HG03135 (cell line): ENCODE results near the gene TMEM37.

Experiments
- ATAC-seq: cut with Tn5 transposase; IDR thresholded peaks from one replicate; pipeline ENCODE4 v1.9.1; 2021; ENCODE audit warnings: mild to moderate bottlenecking, moderate library complexity; ENCODE audit not compliant: unreplicated experiment

TMEM37 gene

GRCh38 chr2:119475857-119476244 lies 44.2 kb downstream of the TMEM37 start:
- ATAC-seq, result no peak

DNA sequence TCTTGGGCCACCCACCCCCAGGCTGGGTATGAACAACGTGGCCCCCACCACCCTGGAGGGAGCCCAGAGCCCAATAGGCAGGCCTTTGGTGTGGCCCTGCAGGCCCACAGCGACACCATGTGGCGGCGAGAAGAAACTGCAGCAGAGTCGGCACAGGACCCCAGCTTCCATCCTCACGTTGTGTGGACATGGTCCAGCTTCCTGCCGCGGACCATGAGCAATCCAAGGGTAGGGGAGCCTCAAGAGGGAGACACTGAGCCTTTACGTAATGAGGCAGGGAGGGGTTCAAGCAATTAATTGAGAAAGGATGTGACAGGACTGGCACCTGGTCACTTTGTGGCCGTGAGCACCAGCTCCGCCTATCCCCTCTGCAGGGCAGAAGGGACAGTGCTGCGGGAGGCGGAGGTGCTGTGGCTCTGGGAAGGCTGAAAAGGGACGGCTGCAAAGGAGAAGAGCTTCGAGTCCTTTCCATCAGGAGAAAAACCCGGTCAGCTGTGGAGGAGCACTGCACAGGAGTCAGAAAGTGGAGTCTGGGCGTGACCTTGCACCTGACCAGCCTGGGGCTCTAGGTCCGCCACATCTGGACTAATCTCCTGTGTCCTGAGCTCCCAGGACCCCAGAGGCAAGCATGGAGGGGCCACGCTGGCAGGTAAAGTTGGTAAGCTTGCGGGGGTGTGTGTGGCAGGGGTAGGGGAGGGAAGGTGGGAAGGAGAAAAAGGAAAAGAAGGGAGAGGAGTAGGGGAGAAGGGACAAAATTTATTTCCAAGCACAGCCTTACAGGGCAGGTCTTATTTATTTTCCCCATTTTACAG lies 44.9 kb downstream of the TMEM37 start:
- ATAC-seq, result no peak

DNA sequence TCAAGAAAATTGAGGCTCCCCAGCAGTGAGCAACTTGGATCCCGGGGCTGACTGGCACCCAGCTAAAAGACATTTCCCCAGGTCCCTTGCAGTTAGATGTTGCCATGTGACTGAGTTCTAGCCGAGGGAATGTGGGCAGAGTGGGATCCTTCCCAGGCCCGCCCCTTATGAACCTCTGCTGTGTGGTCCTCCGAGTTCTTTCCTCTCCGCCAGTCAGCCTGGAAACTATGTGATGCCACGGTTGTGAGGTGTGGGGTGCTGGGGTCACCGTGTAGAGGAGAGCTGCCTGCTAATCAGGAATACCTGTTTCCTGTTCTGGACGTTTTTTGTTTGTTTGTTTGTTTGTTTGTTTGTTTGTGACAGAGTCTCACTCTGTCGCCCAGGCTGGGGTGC lies 45.5 kb downstream of the TMEM37 start:
- ATAC-seq, result no peak

GRCh38 chr2:119478188-119478977 lies 46.7 kb downstream of the TMEM37 start:
- ATAC-seq, result no peak

DNA sequence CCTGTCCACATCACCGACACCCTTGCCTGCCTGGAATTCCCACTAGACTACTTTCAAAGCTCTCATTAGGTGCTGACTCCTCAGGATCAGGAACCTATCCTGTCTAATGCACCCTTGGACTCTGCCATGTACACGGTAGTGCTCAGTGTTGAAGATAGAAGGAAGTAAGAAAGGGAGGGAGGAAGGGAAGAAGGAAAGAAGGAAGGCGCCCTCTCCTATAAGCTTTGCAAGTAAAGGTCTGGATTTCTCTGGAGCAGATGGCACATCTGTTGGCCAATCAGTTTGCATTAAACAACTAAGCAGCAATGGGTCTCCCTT lies 47.3 kb downstream of the TMEM37 start:
- ATAC-seq, result no peak

DNA sequence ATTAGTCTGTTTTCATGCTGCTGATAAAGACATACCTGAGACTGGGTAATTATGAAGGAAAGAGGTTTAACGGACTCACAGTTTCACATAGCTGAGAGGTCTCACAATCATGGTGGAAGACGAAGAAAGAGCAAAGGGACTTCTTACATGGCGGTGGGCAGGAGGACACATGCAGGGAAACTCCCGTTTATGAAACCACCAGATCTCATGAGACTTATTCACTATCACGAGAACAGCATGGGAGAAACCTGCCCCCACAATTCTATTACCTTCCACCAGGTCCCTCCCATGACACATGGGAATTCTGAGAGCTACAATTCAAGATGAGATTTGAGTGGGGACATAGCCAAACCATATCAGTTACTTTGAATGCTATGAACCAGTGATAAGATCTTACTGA lies 48.5 kb downstream of the TMEM37 start:
- no peak for ATAC-seq

DNA sequence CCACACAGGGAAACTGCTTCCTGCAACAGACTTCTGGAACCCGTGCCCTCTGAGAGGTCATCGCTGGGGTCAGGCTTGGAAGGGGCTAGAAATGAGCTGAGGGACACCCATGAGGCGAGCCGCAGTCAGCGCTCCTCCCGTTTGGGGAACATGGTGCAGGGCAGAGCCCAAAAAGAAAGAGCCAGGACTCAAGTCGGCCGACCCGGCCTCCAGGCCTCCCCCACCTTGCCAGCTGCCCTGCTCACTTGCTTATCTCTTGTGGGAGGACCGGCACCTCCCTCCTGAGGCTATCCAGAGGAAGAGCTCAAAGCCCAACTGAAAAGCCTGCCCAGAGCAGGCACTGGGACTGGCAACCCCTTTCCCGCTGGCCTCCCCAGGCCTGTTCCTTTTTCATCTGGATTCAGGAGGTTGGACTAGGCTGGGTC lies 49.1 kb downstream of the TMEM37 start:
- no peak for ATAC-seq

- ATAC-seq, result no peak
Observed at GRCh38 chr2:119481501-119482455, 50.1 kb downstream of the TMEM37 start.

DNA sequence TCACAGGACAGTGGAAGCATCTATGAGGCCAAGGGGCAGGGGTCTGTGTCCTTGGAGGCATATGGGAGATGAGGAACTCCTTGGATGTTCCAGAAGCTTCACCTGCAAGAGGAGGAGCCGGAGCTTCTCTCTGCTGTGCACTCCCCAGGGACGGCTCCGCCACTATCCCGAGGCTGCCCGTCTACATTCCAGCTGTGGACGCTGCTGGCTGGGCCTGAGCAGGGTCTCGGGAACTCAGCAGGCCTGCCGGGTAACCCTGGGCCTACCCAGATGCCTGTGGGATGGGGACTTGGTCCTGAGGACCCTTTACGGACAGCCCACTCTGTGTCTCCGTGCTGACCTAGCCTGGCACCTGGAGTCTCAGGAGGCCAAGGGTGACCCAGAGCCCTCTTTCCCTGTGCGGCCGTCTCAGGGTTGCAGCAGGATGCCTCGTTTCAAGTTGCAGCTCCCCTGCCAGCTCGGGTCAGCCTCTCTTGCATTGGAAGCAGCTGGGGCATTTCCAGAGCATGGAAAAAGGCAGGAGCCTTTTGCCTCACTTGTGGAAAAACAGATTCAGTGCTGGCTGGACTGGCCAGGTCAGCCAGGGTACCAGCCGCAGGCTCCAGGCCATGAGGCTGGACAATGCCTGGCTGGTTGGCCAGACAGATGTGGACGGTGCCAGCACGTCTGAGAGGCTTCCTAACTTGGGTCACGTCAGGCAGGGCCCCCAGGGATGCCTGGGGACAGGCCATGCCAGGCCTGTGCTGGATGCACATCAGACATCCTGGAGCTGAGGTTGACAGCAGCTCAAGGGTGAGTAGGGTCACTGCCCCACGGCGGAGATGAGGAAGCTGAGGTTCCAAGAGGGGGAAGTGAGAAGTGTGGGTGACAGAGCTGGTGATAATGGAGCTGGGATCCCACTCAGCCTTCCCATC lies 51.1 kb downstream of the TMEM37 start:
- no peak for ATAC-seq

DNA sequence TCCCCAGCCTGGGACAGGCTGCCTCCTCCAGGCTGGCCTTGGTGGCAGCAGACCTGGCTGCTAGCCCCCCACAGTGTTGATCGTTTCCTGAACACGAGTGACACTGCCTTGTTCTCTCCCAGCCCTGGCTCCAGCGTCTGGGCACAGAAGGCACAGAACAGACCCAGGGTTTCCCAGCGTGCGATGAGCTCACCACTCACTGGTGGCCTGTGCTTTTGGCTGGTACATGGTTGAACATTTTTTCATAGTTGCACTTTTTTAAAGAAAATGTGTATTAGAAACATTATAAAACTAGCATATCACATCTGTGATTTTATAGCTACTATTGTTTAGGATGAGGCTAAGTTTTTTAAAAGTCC lies 51.7 kb downstream of the TMEM37 start:
- ATAC-seq, result no peak

DNA sequence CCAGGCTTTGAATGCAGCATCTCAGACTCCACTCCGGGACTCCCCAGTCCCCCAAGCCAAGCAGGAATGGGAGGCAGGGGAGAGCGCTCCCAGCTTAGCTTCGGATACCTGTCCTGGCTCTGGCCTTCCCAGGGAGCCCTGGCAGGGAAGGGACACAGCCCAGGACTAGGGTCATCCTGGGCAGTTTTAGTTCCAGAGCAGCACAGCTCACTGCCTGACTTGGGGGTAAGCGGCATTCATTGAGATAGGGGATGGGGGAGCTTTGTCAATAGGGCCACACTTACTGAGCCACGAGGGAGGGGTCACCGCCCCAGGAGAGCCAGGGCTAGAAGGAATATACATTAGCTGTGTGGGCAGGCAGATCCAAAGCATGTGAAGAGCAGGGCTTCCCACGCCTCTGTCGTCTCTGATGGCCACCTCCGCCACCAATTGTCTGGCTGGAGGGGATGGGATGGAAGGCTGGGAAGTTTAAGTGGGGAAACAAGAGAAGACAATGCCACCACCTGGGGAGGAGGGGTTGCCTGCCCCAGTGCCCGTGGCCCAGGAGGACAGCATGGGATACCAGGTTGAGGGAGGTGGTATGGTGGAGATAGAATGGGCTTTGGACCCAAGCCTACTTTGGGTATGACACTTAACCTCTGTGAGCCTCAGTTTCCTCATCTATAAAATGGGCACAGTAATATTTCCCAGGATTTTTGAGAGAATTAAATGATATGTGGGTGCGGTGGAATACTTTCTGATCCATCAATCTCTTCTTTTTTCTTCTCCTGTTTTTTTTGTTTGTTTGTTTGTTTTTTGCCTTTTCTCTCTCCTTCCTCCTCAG lies 52.5 kb downstream of the TMEM37 start:
- no peak for ATAC-seq

GRCh38 chr2:119484834-119485233 lies 53.2 kb downstream of the TMEM37 start:
- no peak for ATAC-seq

DNA sequence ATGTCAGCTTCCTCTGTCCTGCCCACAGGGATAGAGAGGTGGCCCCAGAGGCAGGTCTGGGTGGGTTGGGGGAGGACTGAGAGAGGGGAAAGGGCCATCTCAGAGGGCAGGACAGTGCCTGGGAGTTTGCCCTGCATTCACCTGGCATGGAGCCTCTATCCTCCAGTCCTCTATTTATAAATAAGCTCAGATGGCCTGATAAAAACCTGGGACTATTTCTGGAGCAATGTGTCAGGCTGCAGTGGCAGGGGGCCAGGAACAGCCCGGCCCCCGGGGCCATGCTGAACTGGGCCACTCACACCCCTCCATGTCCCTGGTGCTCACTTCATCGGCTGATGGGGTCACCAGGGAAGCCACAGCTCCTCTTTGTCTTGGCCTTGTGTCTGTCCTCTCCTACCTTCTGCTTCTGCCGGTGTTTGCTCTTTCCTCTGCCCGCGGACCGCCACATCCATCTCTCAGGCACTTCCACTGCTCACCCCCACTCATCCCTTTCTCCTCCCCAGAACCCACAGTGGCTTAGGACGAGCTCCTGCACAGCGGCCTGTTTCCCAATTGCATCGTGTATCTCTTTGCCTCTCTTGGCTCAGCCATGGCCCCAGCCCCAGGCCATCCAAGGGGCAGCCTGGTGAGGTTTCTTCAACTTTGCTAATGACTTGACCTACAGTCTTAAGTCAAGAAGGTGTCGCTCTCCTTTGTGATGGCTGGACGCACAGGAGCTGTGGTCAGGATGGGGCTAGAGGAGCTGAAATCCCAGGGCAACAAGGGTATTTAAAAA lies 53.9 kb downstream of the TMEM37 start:
- ATAC-seq, result no peak

- ATAC-seq, result no peak
Observed at GRCh38 chr2:119486196-119486827, 54.7 kb downstream of the TMEM37 start.

DNA sequence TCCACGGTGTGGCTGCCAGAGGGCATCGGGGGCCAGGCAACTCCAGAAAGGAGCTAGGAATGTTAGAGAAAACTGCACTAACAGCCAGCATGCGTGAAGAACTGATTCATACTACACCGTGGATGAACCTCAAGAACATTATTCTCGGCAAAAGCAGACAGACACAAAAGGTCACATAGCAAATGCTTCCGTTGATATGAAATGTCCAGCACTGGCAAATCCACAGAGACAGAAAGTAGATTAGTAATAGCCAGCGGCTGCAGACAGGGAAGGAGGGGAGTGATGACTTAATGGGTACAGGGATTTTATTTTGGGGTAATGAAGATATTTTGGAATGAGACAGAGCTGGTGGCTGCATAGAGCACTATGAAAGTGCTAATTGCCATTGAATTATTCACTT lies 55.2 kb downstream of the TMEM37 start:
- ATAC-seq, result no peak

- peak; percentile 88 for ATAC-seq
Observed at GRCh38 chr2:119487434-119488244, 56.0 kb downstream of the TMEM37 start.
